GM21529 (cell line): ENCODE results near the gene LRRC36.
"Not testable (repeated sequence)": the region's sequence is repeated elsewhere in the genome, so short reads cannot be mapped to it uniquely, and the experiment has no call there.

Experiments
- ATAC-seq: cut with Tn5 transposase; IDR thresholded peaks from one replicate; pipeline ENCODE4 v1.9.1; 2021; ENCODE audit not compliant: unreplicated experiment

Gene LRRC36

DNA sequence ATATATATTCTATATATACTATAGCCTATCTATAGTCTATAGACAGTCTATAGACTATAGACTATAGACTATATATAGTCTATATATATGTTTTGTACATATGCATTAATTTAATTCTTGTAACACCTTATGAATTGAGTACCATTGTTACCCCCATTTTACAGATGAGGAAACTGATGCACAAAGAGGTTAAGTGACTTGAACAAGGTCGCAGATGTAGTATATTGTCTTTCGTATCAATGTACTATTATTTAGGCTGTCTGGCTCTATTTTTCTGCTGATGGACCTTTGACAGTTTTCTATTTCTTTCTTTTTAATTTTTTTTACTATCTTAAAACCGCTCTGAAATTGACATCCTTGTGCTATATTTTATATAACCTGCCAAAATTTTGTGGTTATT, 14.6 kb downstream of the LRRC36 start:
- no peak for ATAC-seq

DNA sequence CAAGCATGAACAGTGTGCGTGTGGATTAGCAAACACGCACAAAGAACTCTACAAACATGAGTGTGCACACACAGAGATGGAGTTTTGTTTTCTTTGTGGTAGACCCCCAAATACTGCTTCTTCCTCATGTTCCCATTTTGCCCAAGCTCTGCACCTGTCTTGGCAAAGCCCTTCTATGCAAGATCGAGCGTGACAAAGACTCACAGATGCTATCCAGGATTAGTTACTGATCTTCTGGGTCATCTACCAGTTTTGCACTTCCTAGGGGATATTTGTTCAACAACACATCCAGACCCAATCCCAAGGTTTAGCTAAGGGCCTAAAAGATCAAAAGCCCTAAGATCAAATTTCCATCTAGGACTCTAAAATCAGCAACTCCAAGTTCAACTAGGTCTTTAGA, 16.0 kb downstream of the LRRC36 start:
- no peak for ATAC-seq

DNA sequence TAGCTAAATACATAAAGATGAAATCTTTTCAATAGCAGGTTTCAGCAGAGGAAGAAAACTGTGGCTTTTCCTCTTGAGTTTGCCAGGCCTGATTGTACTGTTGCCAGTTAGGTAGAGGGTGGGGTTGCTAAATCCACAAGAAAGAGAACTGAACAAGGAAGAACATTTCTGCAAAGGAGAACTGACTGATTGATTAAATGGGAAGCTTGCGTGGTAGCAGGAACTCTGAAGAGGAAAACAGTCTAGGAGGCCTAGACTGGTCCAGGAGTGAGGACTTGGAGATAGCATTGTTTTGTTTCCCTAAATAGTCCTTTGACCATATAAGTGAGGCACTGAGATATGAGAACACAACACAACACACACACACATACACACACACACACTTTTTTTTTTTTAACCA, 18.8 kb downstream of the LRRC36 start:
- no peak for ATAC-seq

DNA sequence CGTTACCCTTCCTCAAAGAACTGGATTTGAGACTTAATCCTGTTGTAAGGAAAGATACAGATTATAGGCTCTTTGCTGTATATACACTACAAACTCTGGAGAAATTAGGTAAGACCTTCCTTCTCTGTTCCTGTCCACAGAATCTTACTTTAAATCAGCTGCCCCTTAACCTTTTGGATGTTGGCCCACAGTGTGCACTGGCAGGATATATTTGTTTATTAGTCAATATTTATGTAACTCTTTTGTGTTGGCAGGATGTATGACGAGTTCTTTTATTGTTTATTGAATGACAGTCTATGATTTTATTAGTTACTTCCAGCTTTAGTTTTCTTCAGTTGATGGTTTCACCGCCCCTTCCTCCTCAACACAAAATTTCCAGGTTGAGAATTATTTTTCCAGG, 19.7 kb downstream of the LRRC36 start:
- ATAC-seq: no peak

DNA sequence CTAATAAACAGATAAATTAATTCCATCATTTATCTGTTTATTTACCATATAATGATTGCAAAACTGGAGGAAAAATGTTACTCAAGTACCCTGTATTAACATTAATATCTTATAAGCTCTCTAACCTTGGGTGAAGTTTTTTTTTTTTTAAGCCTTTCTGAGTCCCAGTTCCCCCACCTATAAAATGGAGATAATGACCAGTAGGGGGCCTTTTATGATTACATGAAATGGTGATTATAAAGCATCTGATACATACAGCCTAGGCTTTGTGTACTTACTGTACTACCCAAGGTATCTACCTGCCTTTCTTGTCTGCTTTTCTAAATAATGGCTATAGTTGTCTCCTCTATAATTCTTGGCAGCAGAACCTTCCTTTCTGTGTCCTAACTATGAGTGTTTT, 22.6 kb downstream of the LRRC36 start:
- no peak for ATAC-seq

DNA sequence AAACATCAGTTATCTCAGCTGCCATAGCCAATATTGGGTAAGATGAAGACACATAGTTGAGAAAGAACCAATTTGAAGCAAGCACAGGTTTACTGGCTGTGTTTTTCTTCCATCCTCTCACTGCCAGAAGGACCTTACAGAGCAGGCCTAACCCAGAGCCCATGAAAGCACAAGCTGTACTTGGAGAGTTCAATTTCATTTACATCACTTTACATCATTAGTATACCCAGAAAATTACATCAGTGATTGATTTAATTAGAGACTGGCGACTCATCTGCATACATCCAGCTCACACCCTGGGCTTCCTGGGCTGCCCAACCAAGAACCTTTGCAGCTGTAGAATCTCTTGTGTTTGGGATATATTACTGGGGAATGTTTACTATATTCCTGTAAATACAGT, 23.7 kb downstream of the LRRC36 start:
- ATAC-seq: no peak

DNA sequence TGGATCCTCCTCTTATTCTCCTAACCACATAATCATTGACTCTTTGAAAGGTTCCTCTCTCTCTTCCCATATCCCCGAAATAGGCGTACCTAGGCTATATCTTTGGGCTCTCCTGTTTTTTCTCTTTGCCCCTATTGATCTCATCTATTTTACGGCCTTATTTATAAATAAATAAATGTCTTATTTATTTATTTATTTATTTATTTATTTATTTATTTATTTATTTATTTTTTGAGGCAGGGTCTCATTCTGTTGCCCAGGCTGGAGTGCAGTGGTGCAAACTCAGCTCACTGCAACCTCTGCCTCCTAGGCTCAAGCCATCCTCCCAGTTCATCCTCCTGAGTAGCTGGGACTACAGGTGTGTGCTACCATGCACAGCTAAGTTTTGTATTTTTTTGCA, 25.8 kb downstream of the LRRC36 start:
- not testable (repeated sequence) for ATAC-seq

DNA sequence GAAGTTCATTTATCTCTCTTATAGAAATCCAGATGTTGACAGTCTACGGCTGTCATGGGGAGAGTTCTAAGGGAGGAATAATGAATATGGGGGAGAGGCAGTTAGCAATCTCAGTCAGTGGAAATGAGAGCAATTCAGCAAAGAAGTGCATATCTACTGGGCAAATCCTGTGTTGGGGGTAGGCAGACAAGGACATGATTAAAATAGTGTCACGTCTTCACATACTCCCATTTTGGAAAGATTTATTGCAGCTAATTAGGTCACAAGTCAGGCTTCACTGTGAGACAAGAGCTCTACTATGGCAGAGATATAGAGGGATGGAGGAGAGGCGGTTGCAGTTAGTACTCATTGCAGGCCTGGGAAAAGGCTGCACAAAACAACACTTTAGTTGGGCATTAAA, 29.8 kb downstream of the LRRC36 start:
- no peak for ATAC-seq

DNA sequence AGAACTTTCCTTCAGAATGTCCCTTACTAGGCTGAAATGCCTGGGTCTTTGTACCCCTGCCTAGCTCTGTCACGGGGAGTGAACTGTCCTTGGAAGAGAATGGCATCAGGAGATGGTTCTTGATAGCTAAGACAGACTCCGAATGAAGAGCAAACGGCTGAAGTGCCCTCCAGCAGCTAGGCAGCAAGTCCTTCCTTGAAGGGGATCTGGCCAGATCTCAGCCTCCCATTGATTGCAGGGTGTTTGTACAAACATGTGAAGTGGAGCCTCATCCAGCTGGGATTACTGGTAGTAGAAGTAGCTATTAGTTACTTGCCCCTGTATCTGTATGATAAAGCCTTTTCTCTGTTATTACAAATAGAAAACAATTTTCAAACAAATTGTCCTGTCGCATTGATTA, 30.9 kb downstream of the LRRC36 start:
- ATAC-seq: no peak

DNA sequence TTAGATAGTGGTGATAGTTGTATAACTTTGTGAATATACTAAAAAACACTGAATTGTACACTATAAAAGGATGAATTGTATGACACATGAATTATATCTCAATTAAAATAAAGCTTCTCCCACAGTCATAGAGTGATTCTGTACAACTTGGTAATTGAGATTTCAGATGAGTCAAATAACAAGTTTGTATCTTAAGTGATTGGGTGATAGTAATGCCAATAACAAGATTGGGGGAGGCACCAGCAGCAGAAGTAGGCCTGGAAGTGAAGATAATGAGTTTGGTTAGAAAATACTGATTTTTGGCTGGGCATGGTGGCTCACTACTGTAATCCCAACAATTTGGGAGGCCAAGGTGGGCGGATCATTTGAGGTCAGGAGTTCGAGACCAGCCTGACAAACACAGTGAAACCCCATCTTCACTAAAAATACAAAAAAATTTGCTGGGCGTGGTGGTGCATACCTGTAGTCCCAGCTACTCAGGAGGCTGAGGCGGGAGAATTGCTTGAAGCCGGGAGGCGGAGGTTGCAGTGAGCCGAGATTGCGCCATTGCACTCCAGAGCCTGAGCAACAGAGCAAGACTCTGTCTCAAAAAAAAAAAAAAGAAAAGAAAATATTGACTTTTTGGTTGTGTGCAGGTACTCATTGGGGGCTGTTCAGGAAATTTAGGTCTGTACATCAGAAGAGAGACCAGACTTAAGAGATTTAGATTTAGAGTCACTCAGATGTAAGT, 33.1 kb downstream of the LRRC36 start:
- not testable (repeated sequence) for ATAC-seq

DNA sequence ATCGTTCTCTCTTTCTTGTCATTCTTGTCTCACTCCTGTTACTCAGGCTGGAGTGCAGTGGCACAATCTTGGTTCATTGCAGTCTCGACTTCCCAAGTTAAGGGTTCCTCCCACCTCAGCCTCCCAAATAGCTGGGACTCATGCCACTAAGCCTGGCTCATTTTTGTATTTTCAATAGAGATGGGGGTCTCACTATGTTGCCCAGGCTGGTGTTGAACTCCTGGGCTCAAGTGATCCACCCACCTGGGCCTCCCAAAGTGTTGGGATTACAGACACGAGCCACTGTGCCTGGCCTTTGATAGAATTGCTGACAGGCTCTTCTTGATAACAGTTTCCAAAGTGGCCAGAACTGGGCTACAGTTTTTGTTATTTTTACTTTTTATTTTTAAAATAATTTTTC, 34.4 kb downstream of the LRRC36 start:
- ATAC-seq: no peak

DNA sequence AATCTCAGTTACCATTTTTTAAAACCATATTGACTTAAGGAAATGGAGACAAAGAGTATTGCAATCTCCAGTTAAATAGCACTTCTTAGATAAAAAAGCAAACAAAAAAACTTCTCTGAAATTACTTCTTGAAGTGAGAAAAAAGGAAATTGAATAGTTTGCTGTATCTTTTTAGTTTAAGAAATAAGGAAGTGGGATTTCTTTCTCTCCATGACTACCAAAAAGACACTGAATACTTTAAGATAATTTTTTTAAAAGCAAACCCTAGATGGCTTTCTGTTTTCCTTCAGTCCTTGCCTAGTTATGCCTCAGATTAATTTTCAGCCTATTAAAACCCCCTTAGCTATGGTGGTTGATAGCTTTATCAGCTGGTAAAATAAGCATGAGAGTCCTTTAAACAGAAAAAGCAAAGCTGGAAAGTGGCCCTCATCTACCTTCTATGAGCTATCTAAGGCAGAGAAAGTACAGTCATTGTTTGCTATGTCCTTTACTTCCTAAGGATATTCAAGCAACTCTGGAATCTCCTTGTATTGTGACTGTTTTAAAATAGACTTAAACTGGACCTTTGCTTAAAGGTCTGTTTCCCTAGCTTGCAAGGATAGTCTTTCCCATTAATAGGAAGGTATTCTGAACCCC, 38.1 kb downstream of the LRRC36 start:
- ATAC-seq: no peak

DNA sequence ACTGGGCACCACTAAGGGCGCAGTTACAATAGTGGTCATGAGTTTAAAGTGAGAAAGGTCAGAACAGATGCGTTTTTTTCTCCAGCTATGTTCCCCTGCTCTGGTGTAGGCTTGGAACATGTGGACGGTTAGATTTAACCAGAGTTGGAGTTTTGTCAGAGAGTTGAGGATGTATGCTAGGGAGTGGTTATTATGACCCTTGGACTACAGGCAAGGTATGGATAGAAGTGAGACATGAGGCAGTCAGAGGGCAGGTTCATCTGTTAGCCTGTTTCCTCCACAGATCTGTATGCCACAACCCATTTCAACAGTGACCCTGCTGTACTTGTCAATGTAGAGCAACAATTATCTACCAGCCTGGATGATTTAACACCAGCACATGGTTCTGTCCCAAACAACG, 44.0 kb downstream of the LRRC36 start:
- ATAC-seq: no peak

DNA sequence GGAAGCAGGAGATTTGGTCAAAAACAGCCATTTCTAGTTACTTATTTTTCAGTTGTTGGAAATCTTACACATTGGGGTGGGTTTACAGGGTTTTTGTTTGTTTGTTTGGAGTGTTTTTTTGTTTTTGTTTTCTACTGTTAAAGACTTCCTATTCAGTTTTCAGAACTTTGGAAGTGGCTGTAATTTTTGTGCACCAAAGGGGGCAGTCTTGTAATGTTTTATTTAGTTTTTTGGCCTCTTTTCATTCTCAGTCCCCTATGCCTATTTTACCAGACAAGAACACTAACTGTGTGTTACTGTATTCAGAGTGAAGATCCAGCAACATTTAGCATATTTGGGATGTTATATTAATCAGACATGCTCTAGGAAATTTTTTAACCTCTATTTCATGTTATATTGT, 46.0 kb downstream of the LRRC36 start:
- no peak for ATAC-seq

DNA sequence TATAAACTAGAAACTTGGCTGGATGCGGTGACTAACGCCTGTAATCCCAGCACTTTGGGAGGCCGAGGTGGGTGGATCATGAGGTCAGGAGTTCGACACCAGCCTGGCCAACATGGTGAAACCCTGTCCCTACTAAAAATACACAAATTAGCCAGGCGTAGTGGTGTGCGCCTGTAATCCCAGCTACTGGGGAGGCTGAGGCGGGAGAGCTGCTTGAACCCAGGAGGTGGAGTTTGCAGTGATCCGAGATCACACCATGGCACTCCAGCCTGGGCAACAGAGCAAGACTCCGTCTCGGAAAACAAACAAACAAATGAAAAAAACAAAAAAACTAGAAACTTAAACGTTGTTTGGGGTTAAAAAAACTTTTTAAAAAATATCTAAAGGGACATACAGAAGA, 49.4 kb downstream of the LRRC36 start:
- ATAC-seq: not testable (repeated sequence)

DNA sequence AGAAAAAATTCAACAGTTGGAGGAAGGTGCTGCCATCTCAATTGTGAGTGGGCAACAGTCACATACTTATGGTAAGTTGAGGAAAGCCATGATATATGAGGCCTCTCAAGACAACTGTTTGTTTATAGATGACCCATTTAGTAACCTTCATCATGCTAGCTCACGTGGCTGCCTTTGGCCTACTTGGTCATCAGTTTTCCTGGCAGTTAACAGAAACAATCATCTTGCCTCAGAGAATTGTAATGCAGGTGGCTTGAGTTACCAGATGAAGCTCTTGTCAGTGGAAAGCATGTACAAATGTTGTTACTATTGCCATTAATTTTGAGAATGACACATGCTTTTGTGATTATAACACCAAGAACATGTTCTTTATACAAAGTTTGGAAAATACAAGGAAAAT, 52.0 kb downstream of the LRRC36 start:
- ATAC-seq: no peak

DNA sequence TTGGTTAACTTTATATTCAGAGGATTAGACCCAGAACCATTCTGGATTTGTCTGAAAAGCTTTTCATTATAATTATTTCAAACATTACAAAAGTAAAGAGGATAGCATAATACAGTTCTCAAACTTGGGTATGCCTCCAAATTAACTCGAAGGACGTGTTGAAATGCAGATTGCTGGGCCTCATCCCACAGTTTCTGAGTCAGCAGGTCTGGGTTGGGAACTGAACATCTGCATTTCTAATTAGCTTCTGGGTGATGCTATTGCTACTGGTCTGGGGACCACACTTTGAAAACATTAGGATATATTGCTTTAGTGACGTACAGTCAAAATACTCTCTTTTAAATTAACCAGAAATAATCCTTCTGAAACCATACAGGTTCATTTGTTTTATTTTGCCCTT, 56.7 kb downstream of the LRRC36 start:
- ATAC-seq: no peak

DNA sequence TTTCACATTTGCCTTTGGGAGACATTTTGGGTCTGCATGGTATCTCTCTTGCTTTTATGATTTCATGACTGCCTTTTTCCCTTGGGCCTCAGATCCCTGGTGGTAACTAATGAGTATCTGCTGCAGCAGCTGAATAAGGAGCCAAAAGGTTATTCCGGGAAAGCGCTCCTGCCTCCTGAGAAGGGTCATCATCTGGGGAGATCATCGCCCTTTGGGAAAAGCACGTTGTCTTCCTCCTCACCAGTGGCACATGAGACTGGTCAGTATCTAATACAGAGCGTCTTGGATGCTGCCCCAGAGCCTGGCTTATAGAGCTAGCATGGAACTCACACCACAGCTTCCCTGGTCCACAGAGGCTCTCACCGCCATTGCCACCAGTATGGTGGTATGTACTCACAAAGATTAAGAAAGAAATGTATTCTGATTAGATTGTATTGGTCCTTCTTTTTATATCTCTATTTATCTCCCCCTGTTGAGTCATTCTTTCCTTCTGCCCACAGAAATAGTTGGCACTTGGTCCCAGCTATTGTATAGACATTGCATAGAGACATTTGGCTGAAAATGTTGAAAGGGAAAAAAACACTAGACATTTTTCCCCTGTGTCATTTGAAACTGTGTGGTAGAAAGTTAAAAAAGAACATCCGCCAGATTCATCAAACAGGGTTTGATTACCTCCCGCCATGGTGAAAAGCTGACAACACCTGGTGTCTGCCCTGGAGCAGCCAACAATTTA, 58.3 kb downstream of the LRRC36 start:
- ATAC-seq: no peak

DNA sequence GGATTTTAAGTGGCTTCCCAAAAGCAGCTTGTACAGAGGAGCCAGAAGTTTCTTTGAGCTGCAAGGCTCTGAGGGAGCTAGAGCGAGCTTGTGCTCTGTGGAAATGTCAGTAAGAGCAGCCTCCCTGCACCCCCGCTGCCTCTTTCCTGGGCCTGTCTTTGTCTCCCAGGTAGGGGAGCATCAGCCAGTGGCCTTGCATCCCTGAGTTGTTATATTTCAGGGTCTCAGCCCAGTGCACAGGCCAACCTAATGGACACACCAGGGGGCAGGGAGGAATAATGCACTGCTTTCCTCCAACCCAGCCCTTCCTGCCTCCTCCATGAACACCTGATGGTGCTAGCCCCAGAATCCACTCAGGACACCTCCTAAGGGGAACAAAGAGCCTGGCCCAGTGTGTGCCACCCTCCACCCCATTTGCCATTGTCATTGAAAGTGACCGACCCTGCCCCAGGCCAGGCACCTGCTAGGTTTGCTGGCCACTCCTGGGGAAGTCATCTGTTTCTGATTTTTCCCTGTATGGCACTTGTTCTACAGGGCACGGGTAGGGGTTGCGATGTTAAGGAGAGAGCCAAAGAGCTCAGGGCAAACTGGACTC, 60.3 kb downstream of the LRRC36 start:
- no peak for ATAC-seq

DNA sequence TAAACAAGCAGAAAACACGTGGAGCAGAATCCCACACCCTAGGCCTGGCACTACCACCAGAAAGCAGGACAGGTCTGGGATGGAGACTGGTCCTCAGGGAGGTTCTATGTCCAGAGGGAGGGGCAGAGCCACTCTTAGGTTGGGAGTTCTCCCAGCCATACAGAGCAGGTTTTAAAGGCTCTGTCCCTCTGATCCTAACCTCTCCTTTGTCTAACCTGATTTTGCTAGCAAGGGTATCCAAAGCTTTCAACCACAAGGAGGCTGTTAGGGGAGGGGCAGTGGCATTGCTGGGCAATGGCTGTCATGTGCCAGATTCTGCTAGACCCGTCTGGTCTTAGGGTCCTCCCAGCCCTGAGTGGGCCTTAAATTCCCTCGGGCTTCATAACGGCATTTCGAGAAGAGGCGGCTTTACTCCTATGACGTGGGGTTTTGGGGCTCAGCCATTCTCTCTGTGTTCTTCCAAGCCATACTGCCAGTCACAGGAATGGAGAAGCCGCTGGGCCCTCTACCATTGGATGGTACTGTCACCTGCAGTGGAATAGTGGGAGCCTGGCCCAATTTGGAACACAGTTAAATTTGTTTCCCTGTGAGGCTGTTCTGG, 61.0 kb downstream of the LRRC36 start:
- ATAC-seq: no peak

DNA sequence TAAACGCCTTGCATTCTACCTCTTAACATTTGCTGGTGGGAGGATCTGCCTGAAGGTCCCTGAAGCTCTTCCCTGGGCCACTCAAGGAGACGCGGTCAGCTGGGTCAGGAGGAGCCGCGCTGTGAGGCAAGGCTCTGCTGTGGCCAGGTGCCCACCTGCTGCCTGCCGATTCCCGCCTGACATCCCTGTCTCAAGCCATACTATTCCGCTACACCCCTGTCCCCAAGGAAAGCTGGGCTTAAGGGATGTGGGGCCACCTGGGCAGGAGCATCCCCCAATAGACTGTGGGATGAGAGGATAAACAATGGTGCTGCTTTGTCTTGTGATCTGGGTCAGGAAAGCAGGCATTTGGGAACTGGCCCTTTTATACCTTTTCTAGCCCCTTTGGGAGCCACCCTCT, 61.6 kb downstream of the LRRC36 start:
- no peak for ATAC-seq

DNA sequence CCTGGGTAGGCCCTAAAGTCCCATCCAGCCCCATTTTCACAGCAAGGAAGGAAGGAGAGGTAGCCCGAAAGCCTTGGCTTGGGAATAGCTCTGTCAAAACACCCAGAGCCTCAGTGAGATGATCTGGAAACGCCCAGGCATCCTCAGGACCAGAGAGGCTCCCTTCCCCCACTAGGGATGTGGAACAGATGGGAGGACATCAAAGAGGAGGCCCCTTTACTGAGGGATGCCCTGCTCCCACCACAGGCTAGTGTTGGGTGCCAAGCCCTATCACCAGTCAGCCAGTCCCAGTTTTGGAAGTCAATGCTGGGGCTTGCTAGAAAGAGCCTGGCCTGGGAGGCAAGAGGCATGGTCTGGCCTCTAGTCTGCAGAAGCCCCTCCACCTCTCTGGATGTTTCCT, 62.0 kb downstream of the LRRC36 start:
- no peak for ATAC-seq
